GM21526 (cell line): ENCODE measurements around the gene HSPB1.
A peak's percentile ranks its signal among the peaks of the same experiment; 100 is the strongest.
"Not testable (repeated sequence)": the region's sequence is repeated elsewhere in the genome, so short reads cannot be mapped to it uniquely, and the experiment has no call there.

ENCODE experiments used
- ATAC-seq: cut with Tn5 transposase; IDR thresholded peaks from one replicate; pipeline ENCODE4 v1.9.1; 2021; ENCODE audit warnings: moderate library complexity; ENCODE audit not compliant: unreplicated experiment, low FRiP score

Gene HSPB1

DNA sequence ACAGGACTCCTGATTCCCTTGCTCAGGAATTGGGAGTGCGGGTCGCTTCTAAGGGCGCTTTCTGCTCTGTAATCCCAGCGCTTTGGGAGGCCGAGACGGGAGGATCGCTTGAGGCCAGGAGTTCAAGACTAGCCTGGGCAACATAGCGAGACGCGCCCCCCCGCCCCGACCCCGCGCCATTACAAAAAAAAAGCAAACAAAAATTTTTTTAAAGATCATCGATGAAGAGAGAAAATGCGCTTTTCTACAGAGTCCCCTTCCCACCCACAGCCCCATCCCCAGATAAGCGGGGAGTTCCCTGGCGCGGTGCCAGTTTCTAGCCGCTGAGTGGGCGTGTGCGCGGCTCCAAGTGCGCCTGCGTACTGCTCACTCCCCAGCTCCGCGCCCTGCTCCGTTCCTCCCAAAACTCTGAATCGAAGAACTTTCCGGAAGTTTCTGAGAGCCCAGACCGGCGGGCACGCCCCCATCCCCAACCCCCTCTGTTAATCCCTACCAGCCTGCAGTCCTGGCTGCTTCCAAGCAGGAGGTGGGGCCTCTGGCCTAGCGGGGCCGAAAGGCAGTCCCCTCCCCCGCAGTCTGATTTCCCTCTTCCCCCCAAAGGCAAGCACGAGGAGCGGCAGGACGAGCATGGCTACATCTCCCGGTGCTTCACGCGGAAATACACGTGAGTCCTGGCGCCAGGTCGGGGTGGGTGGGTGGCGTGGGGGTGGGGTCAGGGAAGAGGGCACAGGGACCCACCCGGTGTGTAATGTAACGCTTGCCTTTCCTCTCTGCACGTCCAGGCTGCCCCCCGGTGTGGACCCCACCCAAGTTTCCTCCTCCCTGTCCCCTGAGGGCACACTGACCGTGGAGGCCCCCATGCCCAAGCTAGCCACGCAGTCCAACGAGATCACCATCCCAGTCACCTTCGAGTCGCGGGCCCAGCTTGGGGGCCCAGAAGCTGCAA lies 1.0 kb downstream of the HSPB1 start:
- no peak for ATAC-seq

DNA sequence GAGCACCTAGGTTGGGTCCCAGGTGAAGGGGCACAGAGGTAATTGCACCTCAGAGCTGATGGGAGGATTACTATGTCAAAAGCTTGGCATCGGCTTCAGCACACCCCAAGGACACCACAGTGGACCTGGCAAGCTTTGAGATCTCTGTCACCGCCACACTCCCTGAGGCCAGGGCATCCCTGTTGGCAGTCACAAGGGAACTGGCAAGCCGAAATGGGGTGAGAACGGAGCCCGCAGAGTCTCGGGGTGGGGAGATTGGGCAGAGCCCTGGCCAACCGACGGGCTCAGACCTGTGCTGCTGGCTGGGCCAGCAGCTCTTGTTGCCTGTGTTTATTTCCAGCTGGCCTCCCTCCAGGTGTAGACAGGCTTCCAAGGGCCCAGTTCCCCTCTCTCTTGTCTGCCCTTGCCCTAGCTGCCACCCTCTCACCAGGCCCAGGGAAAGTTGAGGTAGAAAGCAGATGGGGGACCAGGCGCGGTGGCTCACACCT lies 2.5 kb downstream of the HSPB1 start:
- ATAC-seq = no peak

DNA sequence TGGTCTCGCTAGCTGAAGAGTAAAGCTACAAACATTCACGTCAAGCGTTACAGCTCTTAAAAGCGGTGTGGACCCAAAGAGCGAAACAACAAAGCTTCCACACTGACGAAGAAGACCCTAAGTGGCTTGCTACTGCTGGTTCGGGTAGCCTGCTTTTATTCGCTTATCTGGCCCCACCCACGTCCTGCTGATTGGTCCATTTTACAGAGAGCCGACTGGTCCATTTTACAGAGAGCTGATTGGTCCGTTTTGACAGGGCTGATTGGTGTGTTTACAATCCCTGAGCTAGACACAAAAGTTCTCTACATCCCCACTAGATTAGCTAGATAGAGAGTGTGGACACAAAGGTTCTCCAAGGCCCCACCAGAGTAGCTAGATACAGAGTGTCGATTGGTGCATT lies 6.4 kb downstream of the HSPB1 start:
- not testable (repeated sequence) for ATAC-seq

- ATAC-seq = not testable (repeated sequence)
Observed at GRCh38 chr7:76309341-76310101, 7.0 kb downstream of the HSPB1 start.

- ATAC-seq = no peak
Observed at GRCh38 chr7:76310102-76310957, 7.9 kb downstream of the HSPB1 start.

DNA sequence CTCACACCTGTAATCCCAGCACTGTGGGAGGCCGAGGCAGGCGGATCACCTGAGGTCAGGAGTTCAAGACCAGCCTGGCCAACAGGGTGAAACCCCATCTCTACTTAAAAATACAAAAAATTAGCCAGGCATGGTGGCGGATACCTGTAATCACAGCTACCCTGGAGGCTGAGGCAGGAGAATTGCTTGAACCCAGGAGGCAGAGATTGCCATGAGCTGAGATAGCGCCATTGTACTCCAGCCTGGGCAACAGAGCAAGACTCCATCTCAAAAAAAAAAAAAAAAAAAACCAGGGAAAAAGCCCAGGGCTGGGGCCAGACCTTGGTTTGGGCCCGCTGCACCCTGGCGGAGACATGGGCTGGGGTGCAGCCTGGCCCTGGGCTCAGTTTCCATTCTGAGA lies 9.4 kb downstream of the HSPB1 start:
- ATAC-seq = not testable (repeated sequence)

DNA sequence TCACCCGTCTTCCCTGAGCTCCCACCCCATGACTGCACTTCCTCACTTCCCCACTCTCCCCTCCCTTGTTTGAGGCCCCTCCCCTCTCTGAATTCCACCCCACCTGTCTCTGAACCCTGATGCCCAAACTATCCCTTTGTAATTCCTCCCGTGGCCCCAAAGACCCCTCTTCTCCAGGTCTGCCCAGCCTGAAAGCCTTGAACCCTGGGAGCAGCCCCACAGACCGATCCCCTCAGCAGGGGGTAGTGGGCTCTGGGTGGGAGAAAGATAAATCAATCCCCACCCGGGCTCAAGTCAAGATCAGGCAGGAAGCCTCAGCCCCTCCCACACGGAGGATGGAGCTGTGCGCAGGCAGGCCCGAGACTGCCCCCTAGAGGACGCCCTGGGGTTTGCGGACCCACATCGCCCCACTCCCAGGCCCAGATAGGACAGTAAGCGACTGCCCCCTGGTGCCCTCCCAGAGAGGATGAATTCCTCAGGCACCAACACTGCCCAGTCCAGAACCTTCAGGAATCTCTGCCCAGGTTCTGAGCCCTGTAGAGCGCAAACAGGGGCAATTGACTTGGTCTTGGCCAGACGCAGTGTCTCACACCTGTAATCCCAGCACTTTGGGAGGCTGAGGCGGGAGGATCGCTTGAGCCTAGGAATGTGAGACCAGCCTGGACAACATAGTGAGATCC lies 11.7 kb downstream of the HSPB1 start:
- peak; percentile 42 for ATAC-seq

- not testable (repeated sequence) for ATAC-seq
Observed at GRCh38 chr7:76314740-76315139, 12.3 kb downstream of the HSPB1 start.

GRCh38 chr7:76315364-76315763 lies 12.9 kb downstream of the HSPB1 start:
- no peak for ATAC-seq

DNA sequence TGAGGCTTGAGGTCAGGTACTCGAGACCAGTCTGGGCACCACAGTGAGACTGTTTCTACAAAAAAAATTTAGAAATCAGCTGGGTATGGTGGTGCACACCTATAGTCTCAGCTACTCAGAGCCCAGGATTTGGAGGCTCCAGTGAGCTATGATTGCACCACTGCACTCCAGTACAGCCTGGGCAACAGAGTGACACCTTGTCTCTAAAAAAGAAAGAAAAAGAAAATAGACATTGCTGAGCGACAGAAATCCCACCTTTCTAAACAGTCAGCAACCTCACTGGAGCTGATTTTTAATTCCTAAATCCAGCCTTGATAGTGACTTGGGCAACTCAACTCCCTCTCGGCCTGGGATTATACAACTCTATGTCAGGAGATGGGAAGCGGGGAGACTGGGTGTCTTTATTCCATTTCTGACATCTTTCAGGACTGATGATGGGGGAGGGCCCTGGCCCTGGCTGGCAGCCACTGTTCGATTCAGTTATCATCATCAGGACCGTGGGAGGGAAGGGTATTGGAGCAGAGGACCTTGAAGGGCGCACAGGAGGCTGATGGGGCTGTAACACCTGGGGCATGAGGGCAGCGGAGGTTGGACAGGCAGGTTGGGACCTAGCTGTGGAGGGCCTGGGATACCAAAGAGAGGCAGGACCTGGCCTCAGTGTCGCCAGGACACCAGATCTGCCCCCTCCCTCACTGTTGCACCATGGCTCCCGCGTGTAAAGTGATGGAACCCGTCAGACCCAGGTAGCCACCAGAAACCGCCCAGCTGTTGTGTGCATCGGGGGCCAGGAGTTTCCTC lies 14.7 kb downstream of the HSPB1 start:
- ATAC-seq = no peak

DNA sequence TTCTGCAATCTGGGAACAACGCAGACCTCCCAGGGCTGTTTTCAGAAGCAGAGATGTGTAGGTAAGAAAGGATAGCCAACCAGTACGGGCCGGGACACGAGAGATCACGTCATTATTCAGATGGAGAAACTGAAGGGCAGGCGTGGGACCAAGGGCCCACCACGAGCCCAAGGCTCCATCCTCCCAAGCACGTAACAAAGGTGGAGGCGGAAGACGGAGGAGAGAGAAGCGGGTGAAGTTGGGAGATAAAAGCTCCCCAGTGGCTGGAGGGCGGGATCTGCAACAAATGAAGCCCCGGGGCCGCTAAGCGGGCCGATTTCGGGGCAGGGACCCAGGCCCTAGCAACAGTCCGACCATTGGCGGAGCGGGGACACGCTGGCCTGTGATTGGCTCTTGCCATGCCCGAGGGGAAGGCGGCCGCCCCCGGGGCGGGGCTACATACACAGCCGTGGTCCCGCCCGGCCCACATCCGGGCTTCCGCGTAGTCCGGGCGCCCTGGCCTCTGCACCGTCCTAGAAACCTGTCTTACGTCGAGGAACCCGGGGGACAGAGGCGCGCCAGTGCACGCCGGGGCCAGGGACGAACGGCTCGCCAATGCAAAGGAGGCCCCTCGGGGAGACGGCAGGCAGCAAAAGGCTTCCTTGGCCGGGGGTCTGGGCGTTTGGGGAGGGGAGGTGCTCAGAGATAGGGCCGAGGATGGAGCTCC lies 15.5 kb downstream of the HSPB1 start:
- ATAC-seq = peak; percentile 88

GRCh38 chr7:76318488-76319353 lies 16.2 kb downstream of the HSPB1 start:
- ATAC-seq = peak; percentile 41

- ATAC-seq = no peak
Observed at GRCh38 chr7:76325092-76325491, 22.6 kb downstream of the HSPB1 start.

GRCh38 chr7:76325811-76326210 lies 23.3 kb downstream of the HSPB1 start:
- ATAC-seq = no peak

GRCh38 chr7:76326646-76327233 lies 24.3 kb downstream of the HSPB1 start:
- no peak for ATAC-seq

- ATAC-seq = no peak
Observed at GRCh38 chr7:76327610-76328009, 25.1 kb downstream of the HSPB1 start.

- ATAC-seq = no peak
Observed at GRCh38 chr7:76328389-76328788, 25.9 kb downstream of the HSPB1 start.
